IMR-90 (cell line): ENCODE results near the gene TANK. TPM values are rescaled to one million over a fixed set of nuclear protein-coding genes. Genes with fewer than 3 reads are reported as not detected.

Experiments used
- ATAC-seq: fragments of 200-7000 bp; cut with Tn5 transposase; 2 replicates; pipeline ENCODE4 v1.9.1; 2020; ENCODE audit warnings: low read depth, mild to moderate bottlenecking, moderate library complexity
- BruUV-seq: library from RNA; stranded (reverse); fragments of 400-500 nt; replicated peaks from 2 replicates; lab custom pipeline; 2021; lab: Mats Ljungman, UMichigan
- CTCF ChIA-PET: fragments of 300-600 bp; formaldehyde crosslinking; extraction: SDS; loops from one replicate; lab custom pipeline; 2021; ENCODE audit warnings: antibody characterized with exemption; lab: Yijun Ruan, JAX
- POLR2A ChIA-PET: fragments of 300-600 bp; sonication (Branson Sonifier 250); formaldehyde crosslinking; loops from one replicate; lab custom pipeline; 2022; ENCODE audit warnings: antibody characterized with exemption; ENCODE audit not compliant: unreplicated experiment; lab: Charles Lee
- DNase-seq: peaks from one replicate; pipeline ENCODE4 v3.0.0; 2013
- H2AFZ ChIP-seq: replicated peaks from 2 replicates; pipeline ENCODE3; 2013; ENCODE audit warnings: low read length, mild to moderate bottlenecking; ENCODE audit not compliant: poor library complexity
- H2AK5ac ChIP-seq: 2 replicates; pipeline ENCODE4 v1.6.1; 2013; ENCODE audit warnings: low read depth, low read length, inconsistent platforms
- H2AK9ac ChIP-seq: replicated peaks from 2 replicates; pipeline ENCODE3; 2013; ENCODE audit warnings: mild to moderate bottlenecking, low read depth, low read length, moderate library complexity; ENCODE audit not compliant: poor library complexity
- H2BK120ac ChIP-seq: 2 replicates; pipeline ENCODE4 v1.6.1; 2013; ENCODE audit warnings: low read depth, low read length, inconsistent platforms
- H2BK15ac ChIP-seq: 3 replicates; pipeline ENCODE4 v1.6.1; 2013; ENCODE audit warnings: low read depth, low read length, inconsistent platforms
- H2BK20ac ChIP-seq: 2 replicates; pipeline ENCODE4 v1.6.1; 2013; ENCODE audit warnings: low read depth, mild to moderate bottlenecking, inconsistent platforms, low read length, moderate library complexity
- H2BK5ac ChIP-seq: 2 replicates; pipeline ENCODE4 v1.6.1; 2013; ENCODE audit warnings: mild to moderate bottlenecking, low read depth, low read length, inconsistent platforms; ENCODE audit not compliant: poor library complexity, severe bottlenecking
- H3K14ac ChIP-seq: replicated peaks from 2 replicates; pipeline ENCODE4 v1.6.1; 2013; ENCODE audit warnings: low read depth, low read length, inconsistent platforms
- H3K18ac ChIP-seq: 2 replicates; pipeline ENCODE4 v1.6.1; 2013; ENCODE audit warnings: low read depth, low read length, control low read depth
- H3K23ac ChIP-seq: 2 replicates; pipeline ENCODE4 v1.6.1; 2013; ENCODE audit warnings: low read depth, low read length, inconsistent platforms
- H3K27ac ChIP-seq: 2 replicates; pipeline ENCODE4 v1.5.1; 2013; ENCODE audit warnings: mild to moderate bottlenecking, control low read depth, low read length; ENCODE audit not compliant: insufficient read depth
- H3K27me3 ChIP-seq: 2 replicates; pipeline ENCODE4 v1.6.1; 2013; ENCODE audit warnings: low read length; ENCODE audit not compliant: control insufficient read depth, insufficient read depth
- H3K36me3 ChIP-seq: 2 replicates; pipeline ENCODE4 v1.6.1; 2013; ENCODE audit warnings: low read length, mixed read lengths; ENCODE audit not compliant: control insufficient read depth, insufficient read depth
- H3K4ac ChIP-seq: 2 replicates; pipeline ENCODE4 v1.6.1; 2013; ENCODE audit warnings: low read depth, low read length, inconsistent platforms
- H3K4me1 ChIP-seq: 2 replicates; pipeline ENCODE4 v1.6.1; 2013; ENCODE audit warnings: low read length, mixed read lengths; ENCODE audit not compliant: control insufficient read depth, insufficient read depth
- H3K4me2 ChIP-seq: 2 replicates; pipeline ENCODE4 v1.6.1; 2013; ENCODE audit warnings: low read depth, mild to moderate bottlenecking, control low read depth, low read length, moderate library complexity
- H3K4me3 ChIP-seq: 2 replicates; pipeline ENCODE4 v1.5.1; 2013; ENCODE audit warnings: low read depth, mild to moderate bottlenecking, control low read depth, low read length, moderate library complexity; ENCODE audit not compliant: insufficient read depth
- H3K56ac ChIP-seq: 2 replicates; pipeline ENCODE4 v1.6.1; 2013; ENCODE audit warnings: low read length, inconsistent platforms; ENCODE audit not compliant: insufficient read depth; ENCODE audit errors: extremely low read depth
- H3K79me1 ChIP-seq, 2 experiments: 2 replicates each; pipeline ENCODE4 v1.6.1; 2013; ENCODE audit warnings: low read length in 2 of 2, inconsistent platforms in 1 of 2, low read depth in 1 of 2
- H3K9ac ChIP-seq: 2 replicates; pipeline ENCODE4 v1.6.1; 2013; ENCODE audit warnings: low read depth, low read length, control low read depth
- H3K9me1 ChIP-seq: 2 replicates; pipeline ENCODE4 v1.6.1; 2013; ENCODE audit warnings: low read length, inconsistent platforms; ENCODE audit not compliant: insufficient read depth
- H3K9me3 ChIP-seq: 2 replicates; pipeline ENCODE4 v1.6.1; 2013; ENCODE audit warnings: low read length; ENCODE audit not compliant: control insufficient read depth, insufficient read depth
- H4K20me1 ChIP-seq: 2 replicates; pipeline ENCODE4 v1.6.1; 2013; ENCODE audit warnings: low read length, inconsistent platforms; ENCODE audit not compliant: insufficient read depth
- H4K5ac ChIP-seq: 2 replicates; pipeline ENCODE4 v1.6.1; 2013; ENCODE audit warnings: mild to moderate bottlenecking, low read depth, low read length, control low read depth
- H4K8ac ChIP-seq, 2 experiments: 2 replicates each; pipeline ENCODE4 v1.6.1; 2013; ENCODE audit warnings: low read depth in 2 of 2, low read length in 2 of 2, control low read depth in 1 of 2, inconsistent platforms in 1 of 2
- H4K91ac ChIP-seq: 2 replicates; pipeline ENCODE4 v1.6.1; 2013; ENCODE audit warnings: low read depth, low read length, inconsistent platforms; ENCODE audit not compliant: insufficient read depth
- BHLHE40 ChIP-seq: fragments of 150-350 bp; IDR thresholded peaks from 2 replicates; pipeline ENCODE4 v1.6.1; 2016; ENCODE audit warnings: mild to moderate bottlenecking, low read depth, low read length
- CEBPB ChIP-seq: IDR thresholded peaks from 2 replicates; pipeline ENCODE4 v1.6.1; 2012; ENCODE audit warnings: low read depth, low read length, improper control_type of control experiment
- CHD1 ChIP-seq: IDR thresholded peaks from 2 replicates; pipeline ENCODE4 v1.6.1; 2012; ENCODE audit warnings: low read depth, low read length, improper control_type of control experiment
- CTCF ChIP-seq: conservative IDR thresholded peaks from 2 replicates; pipeline ENCODE4 v1.5.1; 2012; ENCODE audit warnings: mild to moderate bottlenecking, low read depth, low read length, improper control_type of control experiment
- ELK1 ChIP-seq: fragments of 150-350 bp; IDR thresholded peaks from 2 replicates; pipeline ENCODE4 v1.6.1; 2016; ENCODE audit warnings: low read depth, mild to moderate bottlenecking, low read length, moderate library complexity, borderline replicate concordance
- FOS ChIP-seq: fragments of 150-350 bp; IDR thresholded peaks from 2 replicates; pipeline ENCODE4 v1.6.1; 2016; ENCODE audit warnings: low read depth, low read length
- MAFK ChIP-seq: IDR thresholded peaks from 2 replicates; pipeline ENCODE4 v1.6.1; 2012; ENCODE audit warnings: low read depth, low read length, improper control_type of control experiment
- MAZ ChIP-seq: IDR thresholded peaks from 2 replicates; pipeline ENCODE4 v1.6.1; 2012; ENCODE audit warnings: low read depth, mild to moderate bottlenecking, low read length, improper control_type of control experiment, moderate library complexity, borderline replicate concordance
- MXI1 ChIP-seq: IDR thresholded peaks from 2 replicates; pipeline ENCODE4 v1.6.1; 2012; ENCODE audit warnings: low read depth, mild to moderate bottlenecking, low read length, moderate library complexity, borderline replicate concordance
- NFE2L2 ChIP-seq: fragments of 150-350 bp; IDR thresholded peaks from 2 replicates; pipeline ENCODE4 v1.6.1; 2016; ENCODE audit warnings: low read depth, mild to moderate bottlenecking, low read length
- POLR2A ChIP-seq: IDR thresholded peaks from 2 replicates; pipeline ENCODE4 v1.6.1; 2012; ENCODE audit warnings: mild to moderate bottlenecking, low read depth, low read length
- RAD21 ChIP-seq: IDR thresholded peaks from 2 replicates; pipeline ENCODE4 v1.6.1; 2012; ENCODE audit warnings: low read length, improper control_type of control experiment
- RCOR1 ChIP-seq: IDR thresholded peaks from 2 replicates; pipeline ENCODE4 v1.6.1; 2012; ENCODE audit warnings: mild to moderate bottlenecking, low read length, improper control_type of control experiment; ENCODE audit not compliant: insufficient replicate concordance
- RFX5 ChIP-seq: IDR thresholded peaks from 2 replicates; pipeline ENCODE4 v1.8.0; 2012; ENCODE audit warnings: low read depth, mild to moderate bottlenecking, low read length, moderate library complexity
- SMC3 ChIP-seq: fragments of 150-350 bp; IDR thresholded peaks from 2 replicates; pipeline ENCODE4 v1.6.1; 2016; ENCODE audit warnings: low read depth, mild to moderate bottlenecking, antibody characterized with exemption, low read length, moderate library complexity
- USF2 ChIP-seq: fragments of 150-350 bp; IDR thresholded peaks from 2 replicates; pipeline ENCODE4 v1.6.1; 2017; ENCODE audit warnings: mild to moderate bottlenecking, antibody characterized with exemption, low read length, low read depth
- WGBS, 2 experiments: methylation state at CpG; one replicate each; pipeline versions ENCODE4 v1.1.5 to v1.1.7; 2013; ENCODE audit warnings: missing lambda C conversion rate in 2 of 2; ENCODE audit not compliant: insufficient read length in 1 of 2; ENCODE audit errors: extremely low coverage in 2 of 2; 5-methylcytosine and 5-hydroxymethylcytosine counted together
- dilution Hi-C: fragments of 300-500 bp; cut with HindIII; formaldehyde crosslinking; loops from one replicate; pipeline ENCODE4 v1.14.3; 2018; ENCODE audit warnings: low sequenced_read_pairs; ENCODE audit not compliant: unreplicated experiment
- in situ Hi-C: fragments of 300-500 bp; cut with MboI; formaldehyde crosslinking; loops from 3 replicates; pipeline ENCODE4 v1.14.3; 2019; ENCODE audit warnings: low sequenced_read_pairs, inconsistent platforms, mixed read lengths
- intact Hi-C: fragments of 100-400 bp; cut with micrococcal nuclease; formaldehyde crosslinking; loops from 2 replicates; pipeline ENCODE4 v1.10.0; 2022
- polyA plus RNA-seq, 3 experiments: library from polyadenylated mRNA; depleted of rRNA; stranded (reverse); fragments of >200 nt; gene quantifications; 2 replicates each; pipeline ENCODE4 v1.2.3, GENCODE V29; 2012; ENCODE audit warnings: low replicate concordance in 1 of 3
- total RNA-seq: library from RNA; depleted of rRNA; stranded (reverse); fragments of >200 nt; gene quantifications from 2 replicates; pipeline ENCODE4 v1.2.3, GENCODE V29; 2012

The TANK gene
- total and polyA plus RNA-seq, 2 of the 4 experiments (the other 2 are of a cell fraction): 25.4 to 41.9 TPM

GRCh38 chr2:161207941-161208340, 47.7 kb downstream of the TANK start:
- TF ChIP-seq MAFK: no peak
- TF ChIP-seq MAZ: no peak
- TF ChIP-seq CHD1: no peak
- TF ChIP-seq FOS: no peak
- no peak for TF ChIP-seq CEBPB
- no peak for TF ChIP-seq CTCF
- TF ChIP-seq SMC3: no peak
- no peak for TF ChIP-seq RCOR1
- no peak for TF ChIP-seq POLR2A
- no peak for TF ChIP-seq BHLHE40
- no peak for TF ChIP-seq MXI1
- no peak for TF ChIP-seq RFX5
- no peak for TF ChIP-seq NFE2L2
- no peak for TF ChIP-seq ELK1
- no peak for TF ChIP-seq USF2
- no peak for TF ChIP-seq RAD21
- H3K9me1 ChIP-seq: no peaks in the 10 kb centered on the region
- peaks cover 4% of the 10 kb centered on the region for H4K20me1 ChIP-seq
- in situ Hi-C loops (no loop called here), dilution Hi-C loops (no loop called here), intact Hi-C loops (no loop called here)
- no peak overlapping the region for H3K4me2 ChIP-seq
- no peak overlapping the region for H3K23ac ChIP-seq
- no peak overlapping the region for H4K8ac ChIP-seq
- H4K91ac ChIP-seq: no peak overlapping the region
- H2AFZ ChIP-seq: no peak overlapping the region
- WGBS, 2 experiments: no CpG with 5 or more reads among the region's 1 CpG
- H2BK20ac ChIP-seq: no peak overlapping the region
- no peak overlapping the region for H3K27ac ChIP-seq
- no peak overlapping the region for H3K14ac ChIP-seq
- ChIA-PET CTCF (no interaction called here), POLR2A (no interaction called here)
- no peak overlapping the region for H2BK5ac ChIP-seq
- H3K36me3 ChIP-seq: peaks cover 9% of the 10 kb centered on the region
- no peak overlapping the region for H3K4ac ChIP-seq
- no peak overlapping the region for H3K56ac ChIP-seq
- no peak overlapping the region for H2AK9ac ChIP-seq
- no peak overlapping the region for H3K18ac ChIP-seq
- H2BK15ac ChIP-seq: no peak overlapping the region
- no TSS peak for BruUV-seq
- H3K9me3 ChIP-seq: peaks cover 2% of the 10 kb centered on the region
- H4K5ac ChIP-seq: no peak overlapping the region
- peak; percentile 6 for DNase-seq
- no peak overlapping the region for H2BK120ac ChIP-seq
- H3K9ac ChIP-seq: no peak overlapping the region
- peaks cover 0 to 15% of the 10 kb centered on the region in 2 experiments; a peak in 2 of 4 replicates for H3K79me1 ChIP-seq
- no peaks in the 10 kb centered on the region for H3K27me3 ChIP-seq
- no peak overlapping the region for H2AK5ac ChIP-seq
- ATAC-seq: no peak; the same call in 1 of the 2 replicates
- 0 out of 2 replicates have a peak, but pooled peaks cover 2% of the 10 kb centered on the region for H3K4me1 ChIP-seq
- H3K4me3 ChIP-seq: no peak overlapping the region
